Erythroblast (primary cell): ENCODE measurements around the gene RCCD1.

Experiments used
- DNase-seq, 2 experiments: peaks; one replicate each; lab custom pipeline; 2025; lab: John Stamatoyannopoulos, UW
- GATA1 ChIP-seq: IDR thresholded peaks from 2 replicates; pipeline ENCODE4 v1.6.1; 2011; ENCODE audit warnings: low read depth, mild to moderate bottlenecking, control low read depth, low read length, moderate library complexity
- POLR2A ChIP-seq: IDR thresholded peaks from 2 replicates; pipeline ENCODE4 v1.6.1; 2011; ENCODE audit warnings: mild to moderate bottlenecking, low read length

Gene RCCD1

GRCh38 chr15:90986790-90987507 lies 32.3 kb downstream of the RCCD1 start:
- peak in 1 of 2 experiments; percentile 25 for DNase-seq
- TF ChIP-seq POLR2A (no peak), GATA1 (no peak)

DNA sequence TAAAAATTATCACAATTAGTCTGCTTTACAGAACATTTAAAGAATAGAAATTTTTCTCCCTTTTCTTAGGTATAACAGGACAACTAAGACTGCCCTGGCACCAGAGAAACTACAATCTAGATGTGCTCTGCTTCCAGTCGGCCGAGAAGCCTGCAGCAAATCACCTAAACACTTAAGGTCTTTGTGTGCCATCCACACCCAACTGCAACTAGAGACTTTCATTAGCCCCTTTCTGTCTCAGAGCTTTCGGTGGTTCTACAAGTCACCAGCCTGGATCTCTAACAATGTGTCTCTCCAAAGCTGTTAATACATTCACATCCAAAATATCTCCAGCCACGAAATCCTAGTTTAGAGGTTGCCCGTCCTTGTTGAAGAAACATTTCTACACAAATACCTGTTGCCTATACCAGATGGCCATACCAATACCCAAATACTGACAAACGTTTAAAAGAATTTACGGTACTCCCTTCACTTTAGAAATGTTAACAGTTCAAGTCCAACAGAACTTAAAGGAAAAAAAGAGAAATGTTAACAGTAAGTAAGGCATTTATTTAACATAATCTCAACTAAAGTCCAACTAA lies 33.0 kb downstream of the RCCD1 start:
- peak in 1 of 2 experiments; percentile 30 for DNase-seq

GRCh38 chr15:90988296-90988695 lies 33.6 kb downstream of the RCCD1 start:
- DNase-seq, result peak in 1 of 2 experiments; percentile 23
- TF ChIP-seq GATA1 (no peak), POLR2A (no peak)

More for the DNA sequence above, 33.0 kb downstream of the RCCD1 start:
- TF ChIP-seq GATA1 (no peak), POLR2A (no peak)

- TF ChIP-seq GATA1 (no peak), POLR2A (no peak)
- DNase-seq, result no peak
Observed at GRCh38 chr15:90989040-90989768, 34.5 kb downstream of the RCCD1 start.

DNA sequence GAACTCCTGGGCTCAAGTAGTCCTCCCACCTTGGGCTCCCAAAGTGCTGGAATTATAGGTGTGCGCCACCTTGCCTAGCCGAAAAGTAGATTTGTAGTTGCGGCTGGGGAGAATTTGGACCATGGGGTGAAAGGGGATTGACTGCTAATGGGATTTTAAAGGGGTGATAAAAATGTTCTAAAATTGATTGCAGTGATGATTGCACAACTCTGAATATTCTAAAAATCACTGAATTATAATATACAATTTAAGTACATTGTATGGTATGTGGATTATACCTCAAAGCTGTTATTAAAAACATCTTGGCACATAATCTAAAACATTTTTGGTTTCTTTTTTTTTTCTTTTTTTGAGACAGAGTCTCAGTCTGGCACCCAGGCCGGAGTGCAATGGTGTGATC lies 35.8 kb downstream of the RCCD1 start:
- no peak for DNase-seq
- TF ChIP-seq GATA1 (no peak), POLR2A (no peak)

GRCh38 chr15:90991587-90992285 lies 37.1 kb downstream of the RCCD1 start:
- TF ChIP-seq POLR2A (no peak), GATA1 (no peak)
- DNase-seq, result peak; percentile 70 to 81

DNA sequence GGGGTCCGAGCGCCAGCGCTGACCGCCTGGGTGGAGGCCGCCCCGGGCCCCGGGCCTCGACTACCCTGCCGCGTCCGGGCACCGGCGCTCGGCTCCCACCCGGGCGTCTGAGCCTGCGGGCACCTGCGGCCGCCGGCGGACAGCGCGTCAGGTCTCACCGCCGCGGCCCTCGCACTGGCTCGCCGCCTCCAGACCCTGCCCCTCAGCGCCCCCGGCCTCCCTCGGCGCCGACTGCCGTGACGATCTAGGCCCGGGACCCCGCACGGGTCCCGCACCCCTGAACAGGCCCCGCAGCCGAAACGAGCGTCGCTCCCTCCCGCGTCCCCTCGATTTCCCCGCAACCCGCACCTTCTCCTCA lies 39.4 kb downstream of the RCCD1 start:
- TF ChIP-seq GATA1, result no peak
- no peak for TF ChIP-seq POLR2A
- DNase-seq, result peak in 1 of 2 experiments; percentile 68

DNA sequence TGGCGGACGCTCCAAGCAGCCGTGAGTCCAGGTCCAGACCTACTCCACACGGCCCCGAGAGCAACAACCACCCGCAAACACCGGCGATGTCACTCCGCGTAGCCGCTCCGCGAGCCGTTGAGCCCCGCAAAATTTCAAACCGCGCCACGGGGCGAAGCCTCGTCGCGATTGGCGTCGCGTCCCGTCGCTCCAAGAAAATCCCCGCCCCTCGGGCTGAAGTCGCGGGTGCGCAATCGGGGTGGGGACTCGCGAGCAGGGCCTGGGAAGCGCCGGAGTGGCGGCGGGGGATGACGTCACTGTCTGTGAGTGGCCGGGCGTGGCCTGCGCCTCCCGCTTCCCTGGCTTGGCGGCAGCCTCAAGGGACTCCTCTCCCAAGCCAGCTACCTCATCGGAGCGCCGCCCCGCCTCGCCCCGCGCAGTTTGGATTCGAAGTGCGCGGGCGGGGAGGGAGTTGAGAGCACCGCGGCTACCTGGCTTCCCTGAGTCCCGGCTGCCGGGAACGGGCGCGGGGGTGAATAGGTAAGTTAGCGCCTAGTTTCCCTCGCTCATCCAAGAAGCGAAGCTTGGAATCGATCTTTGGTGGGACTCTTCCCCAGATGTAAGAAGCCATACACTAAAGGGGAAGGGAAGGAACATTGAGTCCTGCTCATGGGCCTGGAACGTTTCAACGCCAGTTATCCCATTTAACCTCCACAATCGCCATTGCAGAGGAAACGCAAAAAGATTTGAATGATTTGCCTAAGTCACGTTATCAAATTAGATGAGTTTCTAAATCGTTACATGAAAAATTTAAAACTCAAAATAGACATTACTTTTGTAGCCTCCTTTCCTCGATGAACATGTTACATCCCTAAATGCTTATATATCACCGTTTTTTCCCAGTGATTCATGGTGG lies 40.0 kb downstream of the RCCD1 start, which contains the start of gene PRC1:
Gene PRC1 (minus strand): TSS at position 119 of the 895 bp plus-strand sequence. CDS start 118 bp downstream, at position 1.
- peak; percentile 99 to 100 for DNase-seq
- peak; percentile 95 for TF ChIP-seq POLR2A
- no peak for TF ChIP-seq GATA1

DNA sequence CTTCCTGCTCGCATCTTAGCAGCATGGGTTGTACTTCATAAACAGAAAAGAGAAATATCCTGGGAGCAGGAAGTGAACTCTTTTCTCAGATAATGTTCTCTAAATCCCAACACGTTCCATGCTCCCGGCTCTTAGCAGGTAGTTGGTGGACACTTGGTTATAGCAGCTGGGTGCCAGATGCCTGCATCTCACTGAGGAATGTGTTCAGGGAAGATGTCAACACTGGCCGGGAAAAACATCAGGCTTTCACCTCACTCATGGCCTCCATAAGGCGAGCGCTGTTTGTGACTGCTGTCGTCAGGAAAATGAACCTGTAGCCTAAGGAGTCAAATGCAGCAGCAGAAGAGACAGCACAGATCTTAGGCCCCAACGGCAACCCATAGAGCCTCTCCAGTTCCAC lies 44.1 kb downstream of the RCCD1 start:
- no peak for DNase-seq
- no peak for TF ChIP-seq POLR2A
- no peak for TF ChIP-seq GATA1

- DNase-seq, result no peak
- TF ChIP-seq POLR2A (no peak), GATA1 (no peak)
Observed at GRCh38 chr15:91001209-91001608, 46.5 kb downstream of the RCCD1 start.

DNA sequence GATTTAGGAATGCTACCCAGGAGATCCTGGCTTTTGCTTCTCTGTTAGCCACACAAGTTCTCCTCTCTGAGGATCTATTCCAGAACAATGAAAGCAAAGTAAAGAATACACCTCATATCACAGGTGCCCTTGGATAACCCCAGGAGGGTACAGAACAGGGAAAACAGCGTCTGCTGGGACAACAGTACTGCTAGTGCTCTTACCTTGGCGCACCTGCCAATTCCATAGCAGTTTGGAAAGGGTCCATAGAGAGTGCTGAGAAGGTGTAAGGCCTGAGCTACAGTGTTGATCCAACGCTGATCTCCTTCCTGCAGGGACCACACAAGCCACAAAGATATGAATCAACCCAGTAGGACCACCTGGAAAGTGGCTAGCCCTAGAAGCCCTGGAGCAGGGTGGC lies 52.6 kb downstream of the RCCD1 start:
- DNase-seq, result no peak
- TF ChIP-seq GATA1 (no peak), POLR2A (no peak)
